K562 (cell line): ENCODE results near the gene CNOT10. TPM values are rescaled to one million over a fixed set of nuclear protein-coding genes. Genes with fewer than 3 reads are reported as not detected.

Experiments used
- BRF2 ChIP-seq: IDR thresholded peaks from 3 replicates; pipeline ENCODE4 v1.6.1; 2011; ENCODE audit warnings: borderline replicate concordance, mild to moderate bottlenecking; ENCODE audit not compliant: insufficient read length, insufficient read depth
- CBFB ChIP-seq: sonication (generic); formaldehyde crosslinking; IDR thresholded peaks from 2 replicates; pipeline ENCODE4 v1.4.0; 2020; ENCODE audit warnings: mild to moderate bottlenecking, missing genetic modification reagents
- HES1 ChIP-seq: fragments of 450-650 bp; IDR thresholded peaks from 2 replicates; pipeline ENCODE4 v1.6.1; 2016; ENCODE audit warnings: low read depth, mild to moderate bottlenecking, moderate library complexity
- NFIC ChIP-seq: fragments of 450-650 bp; IDR thresholded peaks from 2 replicates; pipeline ENCODE4 v1.6.1; 2017; ENCODE audit warnings: mild to moderate bottlenecking, inconsistent platforms
- SMAD4 ChIP-seq: fragments of 250-450 bp; sonication (Bioruptor Pico); conservative IDR thresholded peaks from 2 replicates; pipeline ENCODE4 v1.8.0; 2021; ENCODE audit warnings: inconsistent platforms, mild to moderate bottlenecking, moderate library complexity
- SP1 ChIP-seq: sonication (generic); formaldehyde crosslinking; IDR thresholded peaks from 2 replicates; pipeline ENCODE4 v1.8.1; 2022; ENCODE audit warnings: mild to moderate bottlenecking, missing genetic modification reagents
- U2AF1 ChIP-seq: fragments of 200-400 bp; formaldehyde crosslinking; optimal IDR thresholded peaks from 2 replicates; pipeline ENCODE3; 2017; ENCODE audit warnings: mild to moderate bottlenecking, low read depth, low read length, moderate library complexity
- ZNF318 ChIP-seq, 2 experiments: fragments of 450-650 bp; IDR thresholded peaks; 2 replicates each; pipeline ENCODE4 v1.6.1; 2016; ENCODE audit warnings: mild to moderate bottlenecking in 2 of 2, borderline replicate concordance in 1 of 2, low read depth in 1 of 2, moderate library complexity in 1 of 2
- ZNF395 ChIP-seq: fragments of 200-800 bp; sonication (Bioruptor generic); IDR thresholded peaks from 2 replicates; pipeline ENCODE4 v1.6.1; 2017; ENCODE audit warnings: missing genetic modification characterization, missing compliant biosample characterization
- ZNF592 ChIP-seq: fragments of 450-650 bp; IDR thresholded peaks from 2 replicates; pipeline ENCODE4 v1.6.1; 2017; ENCODE audit warnings: antibody characterized with exemption, mild to moderate bottlenecking
- ZNF780A ChIP-seq: fragments of 250-450 bp; sonication (Bioruptor Pico); IDR thresholded peaks from 2 replicates; pipeline ENCODE4 v1.5.0; 2021; ENCODE audit warnings: mild to moderate bottlenecking
- polyA plus RNA-seq, 8 experiments: library from polyadenylated mRNA; depleted of rRNA in 4 of 8; stranded (reverse) in 5 of 8; unstranded in 3 of 8; fragments of >200 nt; fragmentation: Nextera tagmentation in 2 of 8; fragmentation: Illumina TruSeq in 1 of 8; extraction: Ambion mirVana in 2 of 8; extraction: Trizol in 1 of 8; gene quantifications; 2 replicates each; pipeline versions ENCODE4 v1.2.1 to v1.2.3, GENCODE V29; 2011 to 2014; ENCODE audit warnings: inconsistent platforms in 1 of 8, missing spikeins in 1 of 8
- total RNA-seq, 7 experiments: library from RNA; depleted of rRNA in 6 of 7; stranded (reverse); fragments of >200 nt in 6 of 7; fragmentation: Illumina TruSeq in 2 of 7; extraction: Trizol in 2 of 7; gene quantifications; 2 replicates each; pipeline versions ENCODE4 v1.2.1 to v1.2.3, GENCODE V29; 2011 to 2021; ENCODE audit warnings: low replicate concordance in 1 of 7

The CNOT10 gene
- total and polyA plus RNA-seq, 9 of the 15 experiments (the other 6 are each of a cell fraction or from before 2014, with no cell fraction given) = 35.7 to 114 (median 81.9) TPM

- TF ChIP-seq ZNF318 (IDR thresholded peaks at IDR 0.05; ENCODE audit: borderline replicate concordance in 1 of 2, low read depth in 1 of 2) = no peak
- no peak for TF ChIP-seq ZNF780A (CRISPR knock-in tag)
- TF ChIP-seq SMAD4 (CRISPR knock-in tag) = peak; percentile 53
- TF ChIP-seq NFIC = no peak
- no peak for TF ChIP-seq SP1
- TF ChIP-seq U2AF1 = no peak
- TF ChIP-seq CBFB (CRISPR knock-in tag) = no peak
- peak; percentile 74; the same call in 1 of the 2 replicates for TF ChIP-seq ZNF395
- TF ChIP-seq BRF2 = no peak
- TF ChIP-seq HES1 = no peak
- 0 out of 2 replicates have a peak, but pooled peaks have one; percentile 66 for TF ChIP-seq ZNF592
Measured at GRCh38 chr3:32703491-32703972, 18.5 kb downstream of the CNOT10 start (continued).
